GM18519 (cell line): Measurements from ENCODE around the gene ANTXR1.

Experiments used
- ATAC-seq: cut with Tn5 transposase; IDR thresholded peaks from one replicate; pipeline ENCODE4 v1.9.1; 2021; ENCODE audit warnings: mild to moderate bottlenecking, moderate library complexity; ENCODE audit not compliant: unreplicated experiment, low FRiP score

Gene ANTXR1

GRCh38 chr2:69067026-69067630 lies 54.1 kb downstream of the ANTXR1 start:
- ATAC-seq, result no peak

- ATAC-seq, result no peak
These were observed 54.9 kb downstream of the ANTXR1 start for GRCh38 chr2:69067866-69068265.

- ATAC-seq, result no peak
These were observed 58.0 kb downstream of the ANTXR1 start for GRCh38 chr2:69070969-69071368.

- no peak for ATAC-seq
These were observed 61.1 kb downstream of the ANTXR1 start for GRCh38 chr2:69073928-69074570.

GRCh38 chr2:69074918-69075317 lies 61.9 kb downstream of the ANTXR1 start:
- ATAC-seq, result no peak

- ATAC-seq, result no peak
These were observed 62.5 kb downstream of the ANTXR1 start for GRCh38 chr2:69075486-69075885.

- ATAC-seq, result no peak
These were observed 63.6 kb downstream of the ANTXR1 start for GRCh38 chr2:69076601-69077000.

- ATAC-seq, result no peak
These were observed 64.4 kb downstream of the ANTXR1 start for GRCh38 chr2:69077252-69077950.

GRCh38 chr2:69080071-69080470 lies 67.1 kb downstream of the ANTXR1 start:
- ATAC-seq, result no peak

- no peak for ATAC-seq
These were observed 68.1 kb downstream of the ANTXR1 start for GRCh38 chr2:69081001-69081580.

GRCh38 chr2:69081757-69082156 lies 68.8 kb downstream of the ANTXR1 start:
- ATAC-seq, result no peak

- no peak for ATAC-seq
These were observed 69.5 kb downstream of the ANTXR1 start for GRCh38 chr2:69082430-69082997.

GRCh38 chr2:69083235-69083748 lies 70.3 kb downstream of the ANTXR1 start:
- ATAC-seq, result no peak

GRCh38 chr2:69084492-69084891 lies 71.5 kb downstream of the ANTXR1 start:
- ATAC-seq, result no peak

- ATAC-seq, result no peak
These were observed 73.5 kb downstream of the ANTXR1 start for GRCh38 chr2:69086466-69086865.

- ATAC-seq, result no peak
These were observed 74.4 kb downstream of the ANTXR1 start for GRCh38 chr2:69087211-69087911.

- ATAC-seq, result no peak
These were observed 74.9 kb downstream of the ANTXR1 start for GRCh38 chr2:69087912-69088240.

GRCh38 chr2:69088466-69088865 lies 75.5 kb downstream of the ANTXR1 start:
- ATAC-seq, result no peak

GRCh38 chr2:69089266-69089665 lies 76.3 kb downstream of the ANTXR1 start:
- ATAC-seq, result no peak

GRCh38 chr2:69089998-69090397 lies 77.0 kb downstream of the ANTXR1 start:
- no peak for ATAC-seq
